Measurements from ENCODE around the gene APIP.

APIP gene

GRCh38 chr11:34910817-34911216, 5.4 kb downstream of the APIP start (continued):
- TF ChIP-seq PATZ1 (tag by site-specific recombination; IDR thresholded peaks at IDR 0.05) = no peak
- no peak for TF ChIP-seq ZNF112 (tag by site-specific recombination; IDR thresholded peaks at IDR 0.05)
- TF ChIP-seq ZNF335 (tag by site-specific recombination; conservative IDR thresholded peaks at IDR 0.05) = no peak

GRCh38 chr11:34909955-34910354, 6.2 kb downstream of the APIP start:
- POLR2A ChIA-PET = no interaction called here
- TF ChIP-seq ZNF274 (IDR thresholded peaks at IDR 0.05; ENCODE audit: low read length) = no peak
- no peak for TF ChIP-seq ZNF274 (tag by site-specific recombination; IDR thresholded peaks at IDR 0.05; ENCODE audit: borderline replicate concordance)
- no peak for TF ChIP-seq OSR2 (tag by site-specific recombination; IDR thresholded peaks at IDR 0.05)
- TF ChIP-seq ZNF366 (tag by site-specific recombination; conservative IDR thresholded peaks at IDR 0.05) = no peak
- no peak for TF ChIP-seq ZNF362 (tag by site-specific recombination; IDR thresholded peaks at IDR 0.05)
- no peak for TF ChIP-seq ZNF585B (tag by site-specific recombination; IDR thresholded peaks at IDR 0.05)
- TF ChIP-seq ZNF660 (tag by site-specific recombination; IDR thresholded peaks at IDR 0.05) = no peak
- TF ChIP-seq ZFP41 (tag by site-specific recombination; IDR thresholded peaks at IDR 0.05; ENCODE audit: borderline replicate concordance) = no peak
- no peak for TF ChIP-seq KLF9 (tag by site-specific recombination; IDR thresholded peaks at IDR 0.05; ENCODE audit: low read depth)
- no peak for TF ChIP-seq ZNF664 (tag by site-specific recombination; IDR thresholded peaks at IDR 0.05)

GRCh38 chr11:34909415-34909814, 6.8 kb downstream of the APIP start:
- H3K27ac ChIP-seq (ENCODE audit: extremely low read depth, low read depth, low read length) = no peak overlapping the region
- POLR2A ChIA-PET = no interaction called here

More at GRCh38 chr11:34909955-34910354, 6.2 kb downstream of the APIP start:
- CTCF ChIA-PET = interaction anchor here (0.7 to 1.2 kb wide), 3 partner anchors 21 to 545 kb away, joined by 3 to 4 read pairs (median 3); no protein-coding TSS in a partner anchor
- no peaks in the 10 kb centered on the region for H3K9me3 ChIP-seq (ENCODE audit: control insufficient read depth, insufficient read depth, low read depth, low read length)
- H3K27ac ChIP-seq (ENCODE audit: extremely low read depth, low read depth, low read length) = no peak overlapping the region
- H3K4me1 ChIP-seq (ENCODE audit: control insufficient read depth, insufficient read depth, low read length) = no peaks in the 10 kb centered on the region
- H3K4me3 ChIP-seq (ENCODE audit: low read depth, low read length) = no peak overlapping the region
- H3K36me3 ChIP-seq (ENCODE audit: control insufficient read depth in 2 of 2, insufficient read depth in 1 of 2, low read length in 2 of 2) = peaks cover 0 to 15% of the 10 kb centered on the region in 2 experiments; a peak in 1 of 3 replicates

More at GRCh38 chr11:34909415-34909814, 6.8 kb downstream of the APIP start:
- Histone ChIP-seq H3K9me3 (ENCODE audit: control insufficient read depth, insufficient read depth, low read depth, low read length) (no peaks in the 10 kb centered on the region), H3K36me3 (ENCODE audit: control insufficient read depth in 2 of 2, insufficient read depth in 1 of 2, low read length in 2 of 2) (peaks cover 0 to 14% of the 10 kb centered on the region in 2 experiments; a peak in 1 of 3 replicates), H3K4me3 (ENCODE audit: low read depth, low read length) (no peak overlapping the region), H3K4me1 (ENCODE audit: control insufficient read depth, insufficient read depth, low read length) (no peaks in the 10 kb centered on the region)
- CTCF ChIA-PET = interaction anchor here (1.0 kb wide), 1 partner anchor 323 kb away, joined by 3 read pairs; no protein-coding TSS in a partner anchor
- TF ChIP-seq KLF17 (tag by site-specific recombination; IDR thresholded peaks at IDR 0.05) (no peak), ZNF140 (tag by site-specific recombination; IDR thresholded peaks at IDR 0.05) (no peak), ZFP41 (tag by site-specific recombination; IDR thresholded peaks at IDR 0.05; ENCODE audit: borderline replicate concordance) (no peak), SALL2 (tag by site-specific recombination; IDR thresholded peaks at IDR 0.05; ENCODE audit: borderline replicate concordance) (no peak), ZNF214 (tag by site-specific recombination; IDR thresholded peaks at IDR 0.05; ENCODE audit: borderline replicate concordance) (no peak), PRDM4 (tag by site-specific recombination; IDR thresholded peaks at IDR 0.05) (no peak), ZNF544 (tag by site-specific recombination; IDR thresholded peaks at IDR 0.05) (no peak), ZBTB48 (tag by site-specific recombination; IDR thresholded peaks at IDR 0.05) (no peak), ZSCAN16 (tag by site-specific recombination; IDR thresholded peaks at IDR 0.05) (no peak)
